Endothelial cell of umbilical vein (primary cell): ENCODE data around the gene NDST4. TPM values are rescaled to one million over a fixed set of nuclear protein-coding genes. Genes with fewer than 3 reads are reported as not detected.

Source experiments
- BruUV-seq: library from RNA; stranded (reverse); fragments of 400-500 nt; replicated peaks from 2 replicates; lab custom pipeline; 2021; lab: Mats Ljungman, UMichigan
- CTCF ChIA-PET: fragments of 300-600, 350-600 bp; sonication (Branson Sonifier 250); formaldehyde crosslinking; loops from one replicate; lab custom pipeline; 2021; ENCODE audit warnings: antibody characterized with exemption, inconsistent platforms; lab: Charles Lee
- POLR2A ChIA-PET: fragments of 300-600, 350-600 bp; sonication (Branson Sonifier 250); formaldehyde crosslinking; loops from one replicate; lab custom pipeline; 2021; ENCODE audit warnings: antibody characterized with exemption, inconsistent platforms; lab: Charles Lee
- DNase-seq: peaks from one replicate; pipeline ENCODE4 v3.0.0-alpha.2; 2011; ENCODE audit warnings: low read depth, low spot score
- FAIRE-seq: peaks from 2 replicates; lab custom pipeline; 2011; peaks lifted over from hg19 to GRCh38; lab: Jason Lieb, UNC
- H2AFZ ChIP-seq: 2 replicates; pipeline ENCODE4 v1.6.0; 2012; ENCODE audit warnings: low read depth, low read length, control low read depth, inconsistent platforms
- H3K27ac ChIP-seq: 2 replicates; pipeline ENCODE4 v1.5.1; 2011; ENCODE audit warnings: low read depth, mild to moderate bottlenecking, control low read depth, low read length, moderate library complexity; ENCODE audit not compliant: insufficient read depth
- H3K27me3 ChIP-seq, 2 experiments: 2 replicates each; pipeline versions ENCODE4 v1.6.0 to v1.6.1; 2011; ENCODE audit warnings: low read length in 2 of 2, mixed read lengths in 1 of 2; ENCODE audit not compliant: control insufficient read depth in 2 of 2, insufficient read depth in 2 of 2
- H3K36me3 ChIP-seq, 2 experiments: 2 replicates in 1 of 2; 3 replicates in 1 of 2; pipeline ENCODE4 v1.5.1; 2011; ENCODE audit warnings: low read length in 2 of 2, mild to moderate bottlenecking in 1 of 2, moderate library complexity in 1 of 2; ENCODE audit not compliant: control insufficient read depth in 2 of 2, insufficient read depth in 2 of 2; ENCODE audit errors: extremely low read depth in 1 of 2
- H3K4me1 ChIP-seq: 3 replicates; pipeline ENCODE4 v1.5.1; 2011; ENCODE audit warnings: mild to moderate bottlenecking, low read length; ENCODE audit not compliant: control insufficient read depth, insufficient read depth; ENCODE audit errors: extremely low read depth
- H3K4me2 ChIP-seq: 2 replicates; pipeline ENCODE4 v1.6.1; 2011; ENCODE audit warnings: low read length, control low read depth, mixed read lengths; ENCODE audit not compliant: insufficient read depth
- H3K4me3 ChIP-seq, 3 experiments: fragments of 200-600 bp in 1 of 3; sonication (generic), shearing (Covaris generic) in 1 of 3; replicated peaks in 1 of 3; 2 replicates each; pipeline ENCODE4 v1.5.1; 2011 to 2016; ENCODE audit warnings: control low read depth in 3 of 3, low read length in 3 of 3, mild to moderate bottlenecking in 2 of 3, inconsistent platforms in 1 of 3, low read depth in 1 of 3, moderate library complexity in 1 of 3; ENCODE audit not compliant: insufficient read depth in 1 of 3
- H3K79me2 ChIP-seq: 2 replicates; pipeline ENCODE4 v1.6.0; 2012; ENCODE audit warnings: low read length, inconsistent platforms; ENCODE audit not compliant: control insufficient read depth, insufficient read depth
- H3K9ac ChIP-seq: replicated peaks from 2 replicates; pipeline ENCODE3; 2011; ENCODE audit warnings: low read length, control low read depth; ENCODE audit not compliant: insufficient read depth; ENCODE audit errors: extremely low read depth
- H3K9me1 ChIP-seq: replicated peaks from 3 replicates; pipeline ENCODE4 v1.6.0; 2011; ENCODE audit warnings: mild to moderate bottlenecking, low read length; ENCODE audit not compliant: control insufficient read depth, insufficient read depth; ENCODE audit errors: extremely low read depth
- H3K9me3 ChIP-seq: replicated peaks from 2 replicates; pipeline ENCODE4 v1.5.1; 2012; ENCODE audit warnings: low read length, inconsistent platforms; ENCODE audit not compliant: control insufficient read depth, insufficient read depth
- H4K20me1 ChIP-seq: replicated peaks from 2 replicates; pipeline ENCODE3; 2011; ENCODE audit warnings: mild to moderate bottlenecking, low read length; ENCODE audit not compliant: control insufficient read depth, insufficient read depth; ENCODE audit errors: extremely low read depth
- CTCF ChIP-seq, 2 donors: IDR thresholded peaks; 1 replicate in 1 of 2; 2 replicates in 1 of 2; pipeline ENCODE4 v1.5.1; 2011; ENCODE audit warnings: low read length in 2 of 2, mild to moderate bottlenecking in 2 of 2, moderate library complexity in 2 of 2, control low read depth in 1 of 2, inconsistent platforms in 1 of 2, low read depth in 1 of 2; ENCODE audit not compliant: insufficient read depth in 1 of 2; ENCODE audit errors: extremely low read depth in 1 of 2
- FOS ChIP-seq: IDR thresholded peaks from 2 replicates; pipeline ENCODE4 v1.6.1; 2011; ENCODE audit warnings: mild to moderate bottlenecking, low read length, moderate library complexity, borderline replicate concordance; ENCODE audit not compliant: insufficient read depth
- JUN ChIP-seq: IDR thresholded peaks from 2 replicates; pipeline ENCODE4 v1.6.1; 2011; ENCODE audit warnings: borderline replicate concordance, low read depth; ENCODE audit not compliant: insufficient read length, insufficient read depth
- MAX ChIP-seq: IDR thresholded peaks from 2 replicates; pipeline ENCODE4 v1.6.1; 2011; ENCODE audit not compliant: insufficient read depth, insufficient read length
- POLR2AphosphoS5 ChIP-seq: IDR thresholded peaks from 2 replicates; pipeline ENCODE4 v1.6.1; 2012; ENCODE audit warnings: low read depth, mild to moderate bottlenecking, control low read depth, low read length, moderate library complexity; ENCODE audit not compliant: insufficient read depth
- dilution Hi-C: fragments of 300-500 bp; cut with MboI; formaldehyde crosslinking; loops from one replicate; pipeline ENCODE4 v1.15.0; 2019; ENCODE audit warnings: low sequenced_read_pairs; ENCODE audit not compliant: extremely low pct_ligation_motif_present
- intact Hi-C: fragments of 100-400 bp; cut with micrococcal nuclease; formaldehyde crosslinking; loops from one replicate; pipeline ENCODE4 v1.10.0; 2022
- polyA plus RNA-seq, 4 experiments: library from polyadenylated mRNA; depleted of rRNA in 3 of 4; stranded (reverse) in 3 of 4; unstranded in 1 of 4; fragments of >200 nt; gene quantifications; 2 replicates each; pipeline versions ENCODE4 v1.2.1 to v1.2.3, GENCODE V29; 2011 to 2012; ENCODE audit warnings: missing spikeins in 1 of 4
- total RNA-seq: library from RNA; stranded (reverse); gene quantifications from 2 replicates; pipeline ENCODE4 v1.2.3, GENCODE V29; 2021

Gene NDST4
- total and polyA plus RNA-seq, 2 donors (not counting 3 experiments of a cell fraction or from before 2014, with no cell fraction given) = not detected

GRCh38 chr4:114905017-114905416 is 208.4 kb downstream of the NDST4 start:
- Histone ChIP-seq H3K79me2 (no peaks in the 10 kb centered on the region), H2AFZ (no peak overlapping the region), H3K9ac (no peak overlapping the region), H3K27ac (no peak overlapping the region), H3K9me1 (no peaks in the 10 kb centered on the region), H3K4me3 (no peak overlapping the region), H3K36me3 (no peaks in the 10 kb centered on the region), H4K20me1 (no peaks in the 10 kb centered on the region), H3K27me3 (no peaks in the 10 kb centered on the region), H3K4me2 (no peak overlapping the region), H3K4me1 (no peaks in the 10 kb centered on the region), H3K9me3 (no peaks in the 10 kb centered on the region)
- POLR2A ChIA-PET = no interaction called here
- BruUV-seq = no TSS peak
- TF ChIP-seq FOS = no peak
- no peak for TF ChIP-seq JUN
- no peak for TF ChIP-seq MAX
- TF ChIP-seq CTCF (IDR thresholded peaks at IDR 0.05; ENCODE audit: extremely low read depth in 1 of 2, insufficient read depth in 1 of 2, low read depth in 1 of 2, low read length in 2 of 2) = no peak
- TF ChIP-seq POLR2AphosphoS5 = no peak
- FAIRE-seq = no peak
- dilution Hi-C loops (no loop called here), intact Hi-C loops (no loop called here)
- no peak for DNase-seq
- CTCF ChIA-PET = no interaction called here

GRCh38 chr4:114900934-114901333 is 212.5 kb downstream of the NDST4 start:
- dilution Hi-C loops (no loop called here), intact Hi-C loops (no loop called here)
- H3K4me1 ChIP-seq = no peaks in the 10 kb centered on the region
- no TSS peak for BruUV-seq
- H3K27me3 ChIP-seq = no peaks in the 10 kb centered on the region
- no peak overlapping the region for H3K4me3 ChIP-seq
- DNase-seq (no peak), FAIRE-seq (no peak)
- H3K36me3 ChIP-seq = no peaks in the 10 kb centered on the region
- no peak overlapping the region for H3K9ac ChIP-seq
- H3K4me2 ChIP-seq = no peak overlapping the region
- no peaks in the 10 kb centered on the region for H4K20me1 ChIP-seq
- TF ChIP-seq MAX (no peak), JUN (no peak)
- ChIA-PET CTCF (no interaction called here), POLR2A (no interaction called here)
- H3K9me3 ChIP-seq = no peaks in the 10 kb centered on the region
- no peaks in the 10 kb centered on the region for H3K79me2 ChIP-seq
- H3K27ac ChIP-seq = no peak overlapping the region
- H3K9me1 ChIP-seq = no peaks in the 10 kb centered on the region
- no peak overlapping the region for H2AFZ ChIP-seq
